Measurements from ENCODE around the gene FGF21.

- TF ChIP-seq CTCF (IDR thresholded peaks at IDR 0.05) (no peak), POLR2A (IDR thresholded peaks at IDR 0.05) (no peak), EP300 (IDR thresholded peaks at IDR 0.05) (no peak)
Observed at GRCh38 chr19:48714759-48715675, 40.3 kb upstream of the FGF21 start.
